Measurements from ENCODE around the gene ZNF462. TPM values are rescaled to one million over a fixed set of nuclear protein-coding genes. Genes with fewer than 3 reads are reported as not detected.
"Not testable (repeated sequence)": the region's sequence is repeated elsewhere in the genome, so short reads cannot be mapped to it uniquely, and the experiment has no call there.

The ZNF462 gene
- total RNA-seq, 1 experiment from 2014 or later: 9.7 TPM

DNA sequence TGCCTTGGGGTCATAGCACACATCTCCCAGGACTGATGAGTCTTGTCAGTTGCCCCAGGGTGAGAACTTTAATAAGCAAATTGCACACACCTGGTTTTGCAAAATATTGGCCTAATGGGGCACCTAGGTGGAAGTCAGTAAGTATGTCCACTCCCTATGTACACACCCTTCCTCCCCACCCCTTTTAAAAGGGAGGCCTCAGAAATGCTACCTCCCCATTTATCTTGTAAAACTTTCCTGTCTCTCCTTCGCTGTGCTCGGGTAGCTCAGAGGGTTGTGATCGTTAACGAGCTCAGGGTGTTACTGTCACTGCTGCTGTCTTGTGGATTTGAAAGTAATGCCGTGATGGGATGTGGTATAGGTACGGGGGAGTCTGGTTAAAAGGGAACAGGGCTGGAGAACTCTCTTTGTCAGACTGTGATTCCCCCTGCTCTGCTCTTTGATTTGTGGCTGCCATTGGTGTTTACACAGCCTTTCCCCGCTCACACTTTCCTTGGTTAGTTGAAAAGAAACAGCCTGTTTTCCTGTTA is 26.2 kb downstream of the ZNF462 start:
- DNase-seq (ENCODE audit: low spot score): peak; percentile 45

DNA sequence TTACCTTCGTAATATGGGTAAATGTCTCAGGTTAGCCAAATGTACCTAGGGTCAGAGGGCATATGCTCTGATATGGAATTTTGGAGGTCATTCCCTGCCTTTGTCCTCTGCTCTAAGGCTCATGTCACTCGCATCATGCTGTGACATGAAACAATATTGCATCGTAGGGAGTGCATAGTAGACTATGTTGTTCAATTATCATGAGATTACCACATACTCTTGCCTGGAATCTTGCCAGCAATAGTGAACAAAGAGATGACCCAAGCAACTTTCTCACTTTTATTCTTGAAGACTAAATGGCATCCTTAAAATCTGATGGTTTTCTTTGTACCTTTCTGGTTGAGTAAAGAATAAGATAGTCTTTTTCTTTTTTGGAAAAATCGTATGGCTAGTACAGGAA is 27.6 kb downstream of the ZNF462 start:
- no peak for DNase-seq (ENCODE audit: low spot score)

DNA sequence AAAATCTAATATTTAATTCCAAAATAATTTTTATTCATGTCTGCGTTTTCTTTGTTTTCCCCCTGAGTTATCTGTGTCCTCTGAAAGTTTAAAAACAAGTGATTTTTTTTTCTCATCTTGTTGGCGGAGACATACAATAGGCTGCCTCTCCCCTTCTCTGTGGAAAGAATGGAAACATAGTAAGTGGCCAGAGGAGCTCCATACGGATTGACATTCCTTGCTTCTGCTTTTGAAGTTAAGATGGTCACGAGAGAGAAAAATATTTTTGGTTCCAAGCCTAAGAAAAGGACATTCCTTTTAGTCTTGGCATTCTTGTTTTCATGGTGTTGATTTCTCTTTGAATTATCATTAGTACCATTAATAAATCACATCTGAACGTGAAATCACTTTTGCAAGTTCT is 28.3 kb downstream of the ZNF462 start:
- DNase-seq (ENCODE audit: low spot score): no peak

DNA sequence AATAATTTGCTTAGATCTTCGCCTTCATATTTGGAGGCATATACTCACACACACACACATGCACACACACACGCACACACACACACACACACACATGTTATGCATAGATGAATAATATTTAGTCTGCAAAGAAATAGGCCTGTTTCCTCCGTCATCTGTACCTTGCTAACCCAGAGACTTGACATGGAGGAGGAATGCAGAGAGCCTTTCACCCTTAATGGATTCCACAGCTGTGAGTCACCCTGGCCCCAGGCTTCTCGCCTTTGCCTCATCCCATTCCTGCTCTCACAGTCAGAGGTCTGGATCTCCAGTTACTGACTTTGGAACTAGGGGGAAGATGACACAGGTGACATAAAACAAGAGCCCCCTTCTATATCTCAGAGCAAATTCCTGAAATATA is 29.7 kb downstream of the ZNF462 start:
- peak; percentile 99 for DNase-seq (ENCODE audit: low spot score)

DNA sequence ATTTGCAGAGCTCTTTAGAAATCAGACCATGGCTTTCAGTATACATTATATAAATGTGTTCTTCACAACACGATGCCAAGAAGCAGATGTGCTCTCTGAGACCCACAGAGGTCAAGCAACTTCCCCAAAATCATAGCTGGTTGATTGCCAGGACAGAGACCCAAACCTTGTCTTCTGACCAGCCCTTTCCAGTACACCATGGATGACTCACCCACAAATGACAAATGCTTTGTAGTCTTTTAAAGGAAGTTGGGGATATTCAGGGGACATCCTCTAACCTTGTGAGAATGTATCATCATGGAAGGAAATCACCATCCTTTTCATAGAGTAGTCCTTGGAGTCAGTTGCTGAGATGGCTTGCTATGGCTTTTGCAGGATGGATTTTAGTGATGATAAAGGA is 30.1 kb downstream of the ZNF462 start:
- peak; percentile 93 for DNase-seq (ENCODE audit: low spot score)

DNA sequence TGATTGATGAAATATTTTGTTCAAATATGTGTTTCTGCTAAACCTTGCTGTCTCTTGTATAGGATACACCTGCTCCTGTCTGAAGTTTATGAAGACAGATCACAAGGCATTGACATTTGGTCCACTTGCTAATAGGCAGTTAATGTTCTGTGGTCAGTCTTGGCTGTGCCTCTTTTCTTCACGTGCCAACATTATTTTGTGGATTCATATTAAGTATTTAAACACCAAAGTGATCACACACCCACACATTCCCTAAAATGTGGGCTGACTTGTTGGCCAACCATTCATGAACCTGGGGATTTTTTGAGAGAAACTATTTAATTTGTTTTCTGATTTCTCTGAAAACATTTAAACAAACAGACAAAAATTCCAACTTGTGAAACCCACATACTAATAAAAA is 33.7 kb downstream of the ZNF462 start:
- no peak for DNase-seq (ENCODE audit: low spot score)

DNA sequence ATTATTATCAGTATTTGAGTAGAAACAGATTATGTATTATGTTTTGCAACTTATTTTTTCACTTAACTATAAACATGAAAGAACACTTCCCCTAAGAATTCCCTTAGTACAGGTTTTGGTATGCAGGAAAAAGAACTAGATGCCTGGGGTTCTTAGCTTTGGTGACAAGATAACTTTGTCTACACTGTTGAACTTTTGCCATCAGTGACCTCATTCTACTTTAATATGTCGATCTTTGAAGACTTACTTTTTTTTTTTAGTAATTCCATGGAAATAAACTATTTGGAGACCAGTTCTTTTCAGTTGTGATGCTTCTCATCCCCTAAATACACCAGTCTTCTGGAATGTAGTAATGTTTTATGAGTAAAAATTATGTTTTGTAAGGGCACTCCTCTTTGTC is 34.3 kb downstream of the ZNF462 start:
- DNase-seq (ENCODE audit: low spot score): peak; percentile 47

DNA sequence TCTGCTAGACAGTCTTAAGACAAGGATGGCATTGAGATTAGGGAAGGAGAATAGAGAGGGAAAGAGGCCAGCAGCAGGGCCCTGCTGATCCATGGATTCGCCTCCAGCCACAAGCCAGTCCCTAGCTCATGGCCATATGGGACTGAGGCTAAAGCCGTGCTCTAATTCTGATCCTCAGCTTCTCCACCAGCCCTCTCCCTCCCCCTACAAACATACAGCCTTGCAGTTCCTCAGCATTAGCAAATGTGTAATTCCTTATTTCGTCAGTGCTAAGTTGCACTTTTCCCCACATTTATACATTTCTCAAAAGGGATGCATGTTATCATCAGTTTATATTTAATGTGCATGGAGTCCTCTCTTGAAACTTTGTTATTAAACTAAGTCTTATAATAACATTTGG is 34.8 kb downstream of the ZNF462 start:
- DNase-seq (ENCODE audit: low spot score): no peak

DNA sequence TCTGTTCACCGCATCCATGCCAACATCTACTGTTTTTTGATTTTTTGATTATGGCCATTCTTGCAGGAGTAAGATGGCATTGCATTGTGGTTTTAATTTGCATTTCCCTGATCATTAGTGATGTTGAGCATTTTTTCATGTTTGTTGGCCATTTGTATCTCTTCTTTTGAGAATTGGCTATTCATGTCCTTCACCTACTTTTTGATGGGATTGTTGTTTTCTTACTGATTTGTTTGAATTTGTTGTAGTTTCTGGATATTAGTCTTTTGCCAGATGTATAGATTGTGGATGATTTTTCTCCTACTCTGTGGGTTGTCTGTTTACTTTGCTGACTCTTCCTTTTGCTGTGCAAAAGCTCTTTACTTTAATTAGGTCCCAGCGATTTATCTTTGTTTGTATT is 37.6 kb downstream of the ZNF462 start:
- not testable (repeated sequence) for DNase-seq (ENCODE audit: low spot score)

DNA sequence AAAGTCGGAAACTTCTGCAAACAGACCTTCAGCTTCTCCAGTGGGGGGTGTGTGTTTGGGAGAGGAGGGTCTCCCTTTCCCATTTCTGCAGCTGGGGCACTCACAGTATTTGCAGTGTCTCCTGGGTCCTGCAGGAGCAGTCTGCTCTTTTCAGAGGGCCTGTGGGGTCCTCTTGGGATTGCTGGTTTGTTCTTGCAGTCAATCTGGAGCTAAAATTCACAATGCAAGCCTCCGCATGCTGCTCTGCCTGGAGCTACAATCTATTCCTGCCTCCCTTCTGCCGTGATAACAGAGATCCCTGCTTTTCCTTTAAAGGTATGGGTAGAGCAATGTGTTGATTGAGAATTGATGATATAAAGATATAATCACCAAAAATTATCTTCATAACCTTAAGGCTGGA is 43.2 kb downstream of the ZNF462 start:
- no peak for DNase-seq (ENCODE audit: low spot score)

DNA sequence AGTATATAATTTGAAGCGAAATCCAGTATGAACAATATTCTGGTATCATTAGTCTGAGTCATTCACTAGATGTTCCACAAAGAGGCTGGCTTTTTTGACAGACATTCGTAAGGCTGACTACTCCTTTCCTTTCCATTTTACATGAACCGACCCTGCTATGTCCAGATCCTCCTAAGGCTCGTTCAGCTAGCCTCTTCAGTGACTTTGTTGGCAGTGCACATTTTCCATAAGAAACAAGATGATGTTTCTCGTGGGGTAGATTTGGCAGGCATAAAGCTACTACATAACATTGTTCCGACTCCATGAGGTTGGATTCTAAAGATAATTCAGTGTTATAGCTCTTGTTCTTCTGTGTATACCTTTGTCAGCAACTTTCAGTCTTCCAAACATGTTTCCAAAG is 49.0 kb downstream of the ZNF462 start:
- DNase-seq (ENCODE audit: low spot score): no peak

DNA sequence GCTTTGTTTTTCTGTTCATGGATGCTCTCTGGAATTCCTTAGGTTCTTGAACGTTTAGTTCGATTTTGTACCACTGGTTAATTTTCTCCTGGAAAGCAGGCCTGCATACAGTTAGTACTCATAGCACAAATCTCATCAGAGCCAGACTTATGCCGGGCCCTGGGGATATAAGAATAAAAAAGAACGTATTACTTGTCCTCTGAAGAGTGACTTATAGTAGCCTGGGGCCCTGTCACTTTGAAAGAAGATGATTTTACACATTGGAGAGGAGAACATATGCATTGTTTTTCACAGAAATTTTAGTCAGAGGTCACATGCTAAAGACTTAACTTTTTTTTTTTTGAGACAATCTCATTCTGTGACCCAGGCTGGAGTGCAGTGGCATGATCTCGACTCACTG is 50.3 kb downstream of the ZNF462 start:
- no peak for DNase-seq (ENCODE audit: low spot score)

DNA sequence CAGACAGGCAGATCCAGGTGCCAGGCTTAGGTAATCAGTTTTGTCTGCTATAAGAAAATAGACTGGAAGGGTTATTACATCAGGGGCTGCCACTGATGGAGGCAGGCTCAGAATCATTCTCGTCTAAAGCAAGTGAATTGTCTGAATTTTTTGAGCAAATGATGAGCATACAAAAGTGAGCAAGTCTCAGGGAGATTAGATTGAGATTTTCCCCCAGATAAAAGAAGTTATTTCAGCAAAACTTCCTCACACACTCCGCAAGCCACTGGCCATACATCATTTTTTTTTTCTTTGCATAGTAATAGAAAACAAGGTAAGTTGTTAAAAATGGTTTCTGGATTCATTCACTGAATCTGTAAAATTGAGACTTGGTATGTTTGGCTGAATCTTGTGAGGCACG is 52.9 kb downstream of the ZNF462 start:
- DNase-seq (ENCODE audit: low spot score): peak; percentile 10

DNA sequence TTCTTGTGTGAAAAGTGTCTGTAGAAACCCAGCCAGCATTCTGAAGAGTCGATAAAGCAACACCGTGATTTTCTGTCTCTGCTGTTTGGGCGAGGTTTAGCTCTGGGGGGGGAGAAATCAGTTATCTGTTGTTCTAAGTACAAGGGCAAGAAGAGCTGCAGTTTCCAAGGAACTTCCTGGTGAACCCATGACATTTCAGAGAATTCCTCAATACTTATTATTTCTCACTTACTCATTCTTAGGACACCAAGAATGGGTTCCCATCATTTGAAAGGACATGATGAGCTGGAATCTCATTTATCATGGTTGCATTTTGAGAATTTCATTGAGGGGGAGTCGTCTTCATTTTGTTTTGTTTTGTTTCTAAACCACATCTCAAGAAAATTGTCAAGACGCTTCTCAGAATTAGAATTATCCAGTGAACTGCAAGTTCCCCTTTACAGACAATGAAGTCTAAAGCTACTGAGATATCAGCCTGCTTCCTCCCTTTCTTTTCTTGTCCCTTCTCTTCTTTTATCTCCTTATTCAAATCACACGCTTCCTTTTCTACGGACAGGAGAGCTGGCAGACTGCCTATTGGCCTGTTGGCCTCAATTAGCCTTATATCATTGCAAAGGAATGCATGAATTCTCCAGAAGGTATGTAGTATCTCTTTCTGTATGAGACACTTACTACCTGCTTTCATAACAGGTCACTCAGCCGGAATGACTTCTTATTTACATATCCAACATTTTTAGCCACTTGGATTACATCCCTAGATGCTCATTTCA is 53.7 kb downstream of the ZNF462 start:
- DNase-seq (ENCODE audit: low spot score): peak; percentile 97

DNA sequence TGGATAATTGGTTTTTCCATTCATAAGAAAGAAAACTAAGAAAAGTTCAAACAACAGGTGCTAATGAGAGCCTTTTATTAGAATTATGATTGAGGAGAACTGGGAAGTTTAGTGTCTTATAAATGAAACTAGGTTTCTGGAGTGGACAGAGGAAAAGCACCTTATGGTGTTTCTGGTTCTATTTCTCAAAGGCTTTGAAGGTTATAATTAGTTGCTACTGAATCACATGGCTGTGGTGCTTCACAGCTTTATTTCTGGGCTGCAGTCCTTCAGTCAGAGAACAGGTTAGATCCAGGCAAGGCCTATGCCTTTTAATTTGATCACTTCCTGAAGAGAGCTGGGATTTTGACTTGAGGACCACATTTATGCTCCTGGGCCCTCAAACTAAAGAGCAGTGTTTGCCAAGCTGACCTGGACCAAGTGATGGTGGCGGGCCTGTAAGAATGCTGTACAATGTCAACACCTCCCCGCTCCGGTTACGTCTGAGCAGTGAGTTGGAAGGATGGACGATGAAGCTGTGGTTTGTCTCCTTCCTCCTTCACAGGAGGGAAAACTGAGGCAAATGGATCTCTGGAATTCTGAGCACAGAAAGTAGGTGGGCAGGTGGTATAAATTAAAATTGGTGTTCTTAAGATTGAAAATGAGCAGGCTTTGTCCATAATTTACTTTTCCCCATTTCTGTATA is 56.0 kb downstream of the ZNF462 start:
- no peak for DNase-seq (ENCODE audit: low spot score)

DNA sequence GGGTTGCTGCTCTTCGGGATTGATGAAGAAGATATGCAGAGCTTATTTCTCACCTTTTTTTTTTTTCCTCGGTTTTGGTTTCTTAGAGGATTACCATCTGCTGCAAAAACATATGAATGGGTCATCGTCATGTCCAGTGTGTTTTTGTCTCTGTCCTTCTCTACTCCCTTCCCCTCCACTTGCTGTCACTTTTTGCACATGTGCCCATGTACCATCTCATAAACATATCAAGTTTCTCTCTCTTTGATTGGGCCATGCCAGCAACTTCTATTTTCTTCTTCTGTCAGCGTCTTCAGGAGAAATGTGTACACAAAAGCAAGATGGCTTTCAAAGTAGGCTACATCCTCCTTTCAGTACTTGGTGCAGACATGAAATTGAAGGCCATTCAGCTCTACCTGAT is 57.1 kb downstream of the ZNF462 start:
- no peak for DNase-seq (ENCODE audit: low spot score)

DNA sequence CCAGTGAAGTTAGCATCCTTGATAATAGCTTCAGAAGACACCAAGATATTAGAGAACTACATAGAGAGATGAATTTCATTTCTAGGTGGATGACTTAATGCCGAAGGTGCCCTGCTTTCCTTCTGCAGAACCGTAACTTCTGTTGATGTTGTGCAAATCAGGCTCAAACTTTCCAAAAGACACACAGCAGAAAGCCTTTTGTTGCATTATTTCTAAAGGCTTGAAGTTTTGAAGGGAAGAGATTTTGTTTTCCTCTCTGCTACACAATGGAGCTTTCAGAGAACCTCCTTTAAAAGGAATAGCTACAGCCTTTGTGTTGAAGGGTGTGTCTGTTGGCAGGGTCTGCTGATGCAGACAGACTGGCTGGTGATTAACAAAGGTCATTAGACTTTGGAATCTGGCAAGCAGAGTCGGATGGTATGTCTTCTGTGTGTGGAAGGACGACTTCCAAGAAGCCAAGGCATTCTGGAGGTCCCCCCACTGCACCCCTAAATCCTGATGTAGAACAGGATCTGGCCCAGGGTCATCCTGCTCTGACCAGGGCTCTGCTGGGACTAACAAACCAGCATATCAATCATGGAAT is 57.8 kb downstream of the ZNF462 start:
- peak; percentile 57 for DNase-seq (ENCODE audit: low spot score)

DNA sequence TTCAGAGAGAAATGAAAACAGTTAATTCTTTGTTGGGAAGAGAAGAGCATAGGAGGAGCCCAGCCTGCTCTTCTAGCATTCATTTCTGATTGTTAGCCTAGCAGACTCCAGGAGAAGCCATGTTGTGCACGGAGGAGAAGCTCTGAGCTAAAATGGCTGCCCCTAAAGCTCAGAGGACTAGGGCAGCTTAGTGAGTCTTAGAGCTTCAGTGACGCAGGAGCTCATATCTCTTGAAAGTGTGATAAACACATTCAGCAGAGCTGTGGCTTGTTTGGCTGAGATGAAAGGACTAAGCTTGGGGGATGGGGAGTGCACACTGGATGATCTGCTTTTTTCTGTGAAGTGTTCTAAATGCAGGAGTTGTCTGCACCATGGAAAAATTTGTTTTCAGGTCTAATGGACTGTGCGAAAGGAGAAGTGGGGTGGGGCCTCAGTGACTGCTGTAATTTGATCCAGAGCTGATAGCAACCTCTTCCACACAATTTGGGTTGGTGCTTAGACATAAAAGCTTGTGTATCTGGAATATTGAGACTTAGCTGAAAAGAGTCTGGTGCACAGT is 58.5 kb downstream of the ZNF462 start:
- DNase-seq (ENCODE audit: low spot score): peak; percentile 87

DNA sequence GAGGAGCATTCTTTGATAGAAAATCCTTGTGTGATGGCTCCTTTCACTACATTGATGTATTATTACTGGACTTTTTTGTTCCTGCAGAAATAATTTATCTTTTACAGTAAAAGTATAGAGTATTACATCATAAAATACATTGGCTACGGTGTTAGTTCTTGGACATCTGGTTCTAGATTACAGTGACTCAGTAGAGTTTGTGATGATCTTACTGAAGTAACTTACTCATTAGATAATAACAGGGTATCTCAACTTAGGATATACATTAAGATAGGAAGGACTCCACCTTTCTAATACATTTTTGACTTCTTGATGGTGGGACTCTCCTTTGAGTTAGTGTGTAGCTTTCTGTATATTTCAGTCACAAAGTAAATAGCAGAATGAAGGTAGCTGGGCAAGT is 59.1 kb downstream of the ZNF462 start:
- no peak for DNase-seq (ENCODE audit: low spot score)

DNA sequence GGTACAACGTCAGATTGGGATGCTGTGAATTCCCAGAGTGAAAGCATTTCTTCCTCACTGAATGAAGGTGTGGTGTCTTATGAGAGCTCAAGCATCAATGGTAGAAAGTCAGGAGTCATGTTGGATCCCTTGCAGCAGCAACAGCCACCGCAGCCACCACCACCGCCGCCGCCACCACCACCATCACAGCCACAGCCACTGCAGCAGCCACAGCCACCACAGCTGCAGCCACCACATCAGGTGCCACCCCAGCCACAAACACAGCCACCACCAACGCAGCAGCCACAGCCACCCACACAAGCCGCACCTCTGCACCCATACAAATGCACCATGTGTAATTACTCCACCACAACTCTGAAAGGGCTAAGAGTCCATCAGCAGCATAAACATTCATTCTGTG is 62.4 kb downstream of the ZNF462 start:
- DNase-seq (ENCODE audit: low spot score): no peak

DNA sequence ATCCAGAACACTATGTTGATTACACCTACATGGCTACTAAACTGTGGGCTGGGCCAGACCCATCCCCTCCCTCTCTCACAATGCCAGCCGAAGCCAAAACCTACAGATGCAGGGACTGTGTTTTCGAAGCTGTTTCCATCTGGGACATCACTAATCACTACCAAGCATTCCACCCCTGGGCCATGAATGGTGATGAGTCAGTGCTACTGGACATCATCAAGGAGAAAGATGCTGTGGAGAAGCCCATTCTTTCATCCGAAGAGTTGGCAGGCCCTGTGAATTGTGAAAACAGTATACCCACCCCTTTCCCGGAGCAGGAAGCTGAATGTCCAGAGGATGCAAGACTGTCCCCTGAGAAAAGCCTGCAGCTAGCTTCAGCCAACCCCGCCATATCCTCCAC is 65.0 kb downstream of the ZNF462 start:
- no peak for DNase-seq (ENCODE audit: low spot score)

DNA sequence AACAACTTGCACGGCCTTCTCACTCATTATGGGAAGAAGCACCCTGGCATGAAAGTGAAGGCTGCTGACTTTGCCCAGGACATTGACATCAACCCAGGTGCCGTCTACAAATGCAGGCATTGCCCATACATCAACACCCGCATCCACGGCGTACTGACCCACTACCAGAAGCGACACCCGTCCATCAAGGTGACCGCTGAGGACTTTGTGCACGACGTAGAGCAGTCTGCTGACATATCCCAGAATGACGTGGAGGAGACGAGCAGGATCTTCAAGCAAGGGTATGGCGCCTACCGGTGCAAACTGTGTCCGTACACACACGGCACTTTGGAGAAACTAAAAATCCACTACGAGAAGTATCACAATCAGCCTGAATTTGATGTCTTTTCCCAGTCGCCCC is 65.4 kb downstream of the ZNF462 start:
- no peak for DNase-seq (ENCODE audit: low spot score)
